ENCODE measurements around the gene ELL. TPM values are rescaled to one million over a fixed set of nuclear protein-coding genes. Genes with fewer than 3 reads are reported as not detected.

The ELL gene
- total RNA-seq, 1 experiment from 2014 or later: 17.3 TPM

DNA sequence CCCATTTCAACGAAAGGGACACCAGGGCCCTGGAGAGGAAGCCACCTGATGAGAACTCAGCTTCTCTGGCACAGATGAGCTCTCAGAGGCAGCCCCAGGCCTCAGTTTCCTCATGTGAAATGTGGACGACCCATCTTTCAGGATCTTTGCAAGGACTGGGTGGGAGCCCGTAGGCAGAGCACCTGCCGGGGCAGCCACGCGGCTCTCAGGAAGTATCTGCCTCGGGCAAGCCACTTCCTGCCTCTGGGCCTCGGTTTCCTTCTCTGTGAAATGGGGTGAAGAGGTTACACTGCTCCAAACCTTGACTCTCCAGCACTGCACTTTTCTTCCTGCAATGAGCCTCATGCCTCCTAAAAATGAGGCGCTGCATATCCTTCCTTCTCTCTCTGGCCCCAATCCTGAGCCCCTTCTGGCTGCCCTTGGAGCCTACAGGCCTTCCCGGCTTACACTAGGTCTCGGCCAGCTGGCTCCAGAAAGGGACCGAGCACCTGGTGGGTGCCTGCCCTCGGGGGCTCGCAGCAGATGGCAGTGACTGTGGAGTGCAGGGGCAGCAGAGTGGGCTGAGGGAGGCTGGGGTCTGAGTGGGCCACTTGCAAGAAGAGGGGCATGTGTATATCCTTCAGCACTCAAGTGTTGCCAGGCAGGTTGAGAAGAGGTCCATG lies 99.2 kb downstream of the ELL start:
- DNase-seq (ENCODE audit: low spot score): no peak
- no peaks in the 10 kb centered on the region for H3K9me3 Mint-ChIP-seq
- H3K27me3 Mint-ChIP-seq (ENCODE audit: low read depth): peaks cover 28% of the 10 kb centered on the region
- ChIA-PET CTCF (interaction anchor here (0.8 to 3.5 kb wide), 6 partner anchors 12 to 150 kb away, joined by 3 to 15 read pairs (median 5); partner anchors contain the start of gene JUND), POLR2A (no interaction called here)
- no peak overlapping the region for H3K27ac Mint-ChIP-seq
- ATAC-seq: no peak
- TF ChIP-seq, protein P1, sequence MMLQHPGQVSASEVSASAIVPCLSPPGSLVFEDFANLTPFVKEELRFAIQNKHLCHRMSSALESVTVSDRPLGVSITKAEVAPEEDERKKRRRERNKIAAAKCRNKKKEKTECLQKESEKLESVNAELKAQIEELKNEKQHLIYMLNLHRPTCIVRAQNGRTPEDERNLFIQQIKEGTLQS (CRISPR knock-in tag; conservative IDR thresholded peaks at IDR 0.05): no peak
- no peak for TF ChIP-seq CREM (CRISPR knock-in tag; IDR thresholded peaks at IDR 0.05)
- TF ChIP-seq, protein P2, sequence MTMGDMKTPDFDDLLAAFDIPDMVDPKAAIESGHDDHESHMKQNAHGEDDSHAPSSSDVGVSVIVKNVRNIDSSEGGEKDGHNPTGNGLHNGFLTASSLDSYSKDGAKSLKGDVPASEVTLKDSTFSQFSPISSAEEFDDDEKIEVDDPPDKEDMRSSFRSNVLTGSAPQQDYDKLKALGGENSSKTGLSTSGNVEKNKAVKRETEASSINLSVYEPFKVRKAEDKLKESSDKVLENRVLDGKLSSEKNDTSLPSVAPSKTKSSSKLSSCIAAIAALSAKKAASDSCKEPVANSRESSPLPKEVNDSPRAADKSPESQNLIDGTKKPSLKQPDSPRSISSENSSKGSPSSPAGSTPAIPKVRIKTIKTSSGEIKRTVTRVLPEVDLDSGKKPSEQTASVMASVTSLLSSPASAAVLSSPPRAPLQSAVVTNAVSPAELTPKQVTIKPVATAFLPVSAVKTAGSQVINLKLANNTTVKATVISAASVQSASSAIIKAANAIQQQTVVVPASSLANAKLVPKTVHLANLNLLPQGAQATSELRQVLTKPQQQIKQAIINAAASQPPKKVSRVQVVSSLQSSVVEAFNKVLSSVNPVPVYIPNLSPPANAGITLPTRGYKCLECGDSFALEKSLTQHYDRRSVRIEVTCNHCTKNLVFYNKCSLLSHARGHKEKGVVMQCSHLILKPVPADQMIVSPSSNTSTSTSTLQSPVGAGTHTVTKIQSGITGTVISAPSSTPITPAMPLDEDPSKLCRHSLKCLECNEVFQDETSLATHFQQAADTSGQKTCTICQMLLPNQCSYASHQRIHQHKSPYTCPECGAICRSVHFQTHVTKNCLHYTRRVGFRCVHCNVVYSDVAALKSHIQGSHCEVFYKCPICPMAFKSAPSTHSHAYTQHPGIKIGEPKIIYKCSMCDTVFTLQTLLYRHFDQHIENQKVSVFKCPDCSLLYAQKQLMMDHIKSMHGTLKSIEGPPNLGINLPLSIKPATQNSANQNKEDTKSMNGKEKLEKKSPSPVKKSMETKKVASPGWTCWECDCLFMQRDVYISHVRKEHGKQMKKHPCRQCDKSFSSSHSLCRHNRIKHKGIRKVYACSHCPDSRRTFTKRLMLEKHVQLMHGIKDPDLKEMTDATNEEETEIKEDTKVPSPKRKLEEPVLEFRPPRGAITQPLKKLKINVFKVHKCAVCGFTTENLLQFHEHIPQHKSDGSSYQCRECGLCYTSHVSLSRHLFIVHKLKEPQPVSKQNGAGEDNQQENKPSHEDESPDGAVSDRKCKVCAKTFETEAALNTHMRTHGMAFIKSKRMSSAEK (CRISPR knock-in tag; IDR thresholded peaks at IDR 0.05; ENCODE audit: borderline replicate concordance): no peak
- no peak for TF ChIP-seq FOXK1 (CRISPR knock-in tag; IDR thresholded peaks at IDR 0.05)
- no peak for TF ChIP-seq RELA (CRISPR knock-in tag; IDR thresholded peaks at IDR 0.05; ENCODE audit: borderline replicate concordance)
- TF ChIP-seq, protein P3, sequence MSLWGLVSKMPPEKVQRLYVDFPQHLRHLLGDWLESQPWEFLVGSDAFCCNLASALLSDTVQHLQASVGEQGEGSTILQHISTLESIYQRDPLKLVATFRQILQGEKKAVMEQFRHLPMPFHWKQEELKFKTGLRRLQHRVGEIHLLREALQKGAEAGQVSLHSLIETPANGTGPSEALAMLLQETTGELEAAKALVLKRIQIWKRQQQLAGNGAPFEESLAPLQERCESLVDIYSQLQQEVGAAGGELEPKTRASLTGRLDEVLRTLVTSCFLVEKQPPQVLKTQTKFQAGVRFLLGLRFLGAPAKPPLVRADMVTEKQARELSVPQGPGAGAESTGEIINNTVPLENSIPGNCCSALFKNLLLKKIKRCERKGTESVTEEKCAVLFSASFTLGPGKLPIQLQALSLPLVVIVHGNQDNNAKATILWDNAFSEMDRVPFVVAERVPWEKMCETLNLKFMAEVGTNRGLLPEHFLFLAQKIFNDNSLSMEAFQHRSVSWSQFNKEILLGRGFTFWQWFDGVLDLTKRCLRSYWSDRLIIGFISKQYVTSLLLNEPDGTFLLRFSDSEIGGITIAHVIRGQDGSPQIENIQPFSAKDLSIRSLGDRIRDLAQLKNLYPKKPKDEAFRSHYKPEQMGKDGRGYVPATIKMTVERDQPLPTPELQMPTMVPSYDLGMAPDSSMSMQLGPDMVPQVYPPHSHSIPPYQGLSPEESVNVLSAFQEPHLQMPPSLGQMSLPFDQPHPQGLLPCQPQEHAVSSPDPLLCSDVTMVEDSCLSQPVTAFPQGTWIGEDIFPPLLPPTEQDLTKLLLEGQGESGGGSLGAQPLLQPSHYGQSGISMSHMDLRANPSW (CRISPR knock-in tag; conservative IDR thresholded peaks at IDR 0.05; ENCODE audit: low read depth): no peak
- TF ChIP-seq ZNF396 (CRISPR knock-in tag; IDR thresholded peaks at IDR 0.05; ENCODE audit: borderline replicate concordance): no peak
- TF ChIP-seq, protein P4, sequence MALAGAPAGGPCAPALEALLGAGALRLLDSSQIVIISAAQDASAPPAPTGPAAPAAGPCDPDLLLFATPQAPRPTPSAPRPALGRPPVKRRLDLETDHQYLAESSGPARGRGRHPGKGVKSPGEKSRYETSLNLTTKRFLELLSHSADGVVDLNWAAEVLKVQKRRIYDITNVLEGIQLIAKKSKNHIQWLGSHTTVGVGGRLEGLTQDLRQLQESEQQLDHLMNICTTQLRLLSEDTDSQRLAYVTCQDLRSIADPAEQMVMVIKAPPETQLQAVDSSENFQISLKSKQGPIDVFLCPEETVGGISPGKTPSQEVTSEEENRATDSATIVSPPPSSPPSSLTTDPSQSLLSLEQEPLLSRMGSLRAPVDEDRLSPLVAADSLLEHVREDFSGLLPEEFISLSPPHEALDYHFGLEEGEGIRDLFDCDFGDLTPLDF (CRISPR knock-in tag; IDR thresholded peaks at IDR 0.05): no peak
- TF ChIP-seq, protein P5, sequence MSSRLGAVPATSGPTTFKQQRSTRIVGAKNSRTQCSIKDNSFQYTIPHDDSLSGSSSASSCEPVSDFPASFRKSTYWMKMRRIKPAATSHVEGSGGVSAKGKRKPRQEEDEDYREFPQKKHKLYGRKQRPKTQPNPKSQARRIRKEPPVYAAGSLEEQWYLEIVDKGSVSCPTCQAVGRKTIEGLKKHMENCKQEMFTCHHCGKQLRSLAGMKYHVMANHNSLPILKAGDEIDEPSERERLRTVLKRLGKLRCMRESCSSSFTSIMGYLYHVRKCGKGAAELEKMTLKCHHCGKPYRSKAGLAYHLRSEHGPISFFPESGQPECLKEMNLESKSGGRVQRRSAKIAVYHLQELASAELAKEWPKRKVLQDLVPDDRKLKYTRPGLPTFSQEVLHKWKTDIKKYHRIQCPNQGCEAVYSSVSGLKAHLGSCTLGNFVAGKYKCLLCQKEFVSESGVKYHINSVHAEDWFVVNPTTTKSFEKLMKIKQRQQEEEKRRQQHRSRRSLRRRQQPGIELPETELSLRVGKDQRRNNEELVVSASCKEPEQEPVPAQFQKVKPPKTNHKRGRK (CRISPR knock-in tag; IDR thresholded peaks at IDR 0.05; ENCODE audit: borderline replicate concordance): no peak
- no peak for TF ChIP-seq ETV6 (CRISPR knock-in tag; IDR thresholded peaks at IDR 0.05)
- no peak for TF ChIP-seq RORB (CRISPR knock-in tag; IDR thresholded peaks at IDR 0.05)
- no peak for TF ChIP-seq ZNF121 (CRISPR knock-in tag; IDR thresholded peaks at IDR 0.05)
- TF ChIP-seq, protein P6, sequence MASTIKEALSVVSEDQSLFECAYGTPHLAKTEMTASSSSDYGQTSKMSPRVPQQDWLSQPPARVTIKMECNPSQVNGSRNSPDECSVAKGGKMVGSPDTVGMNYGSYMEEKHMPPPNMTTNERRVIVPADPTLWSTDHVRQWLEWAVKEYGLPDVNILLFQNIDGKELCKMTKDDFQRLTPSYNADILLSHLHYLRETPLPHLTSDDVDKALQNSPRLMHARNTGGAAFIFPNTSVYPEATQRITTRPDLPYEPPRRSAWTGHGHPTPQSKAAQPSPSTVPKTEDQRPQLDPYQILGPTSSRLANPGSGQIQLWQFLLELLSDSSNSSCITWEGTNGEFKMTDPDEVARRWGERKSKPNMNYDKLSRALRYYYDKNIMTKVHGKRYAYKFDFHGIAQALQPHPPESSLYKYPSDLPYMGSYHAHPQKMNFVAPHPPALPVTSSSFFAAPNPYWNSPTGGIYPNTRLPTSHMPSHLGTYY (CRISPR knock-in tag; IDR thresholded peaks at IDR 0.05): no peak
- TF ChIP-seq, protein P7, sequence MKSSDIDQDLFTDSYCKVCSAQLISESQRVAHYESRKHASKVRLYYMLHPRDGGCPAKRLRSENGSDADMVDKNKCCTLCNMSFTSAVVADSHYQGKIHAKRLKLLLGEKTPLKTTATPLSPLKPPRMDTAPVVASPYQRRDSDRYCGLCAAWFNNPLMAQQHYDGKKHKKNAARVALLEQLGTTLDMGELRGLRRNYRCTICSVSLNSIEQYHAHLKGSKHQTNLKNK (CRISPR knock-in tag; IDR thresholded peaks at IDR 0.05): no peak
- TF ChIP-seq ZNF416 (CRISPR knock-in tag; IDR thresholded peaks at IDR 0.05): no peak
- TF ChIP-seq, protein P8, sequence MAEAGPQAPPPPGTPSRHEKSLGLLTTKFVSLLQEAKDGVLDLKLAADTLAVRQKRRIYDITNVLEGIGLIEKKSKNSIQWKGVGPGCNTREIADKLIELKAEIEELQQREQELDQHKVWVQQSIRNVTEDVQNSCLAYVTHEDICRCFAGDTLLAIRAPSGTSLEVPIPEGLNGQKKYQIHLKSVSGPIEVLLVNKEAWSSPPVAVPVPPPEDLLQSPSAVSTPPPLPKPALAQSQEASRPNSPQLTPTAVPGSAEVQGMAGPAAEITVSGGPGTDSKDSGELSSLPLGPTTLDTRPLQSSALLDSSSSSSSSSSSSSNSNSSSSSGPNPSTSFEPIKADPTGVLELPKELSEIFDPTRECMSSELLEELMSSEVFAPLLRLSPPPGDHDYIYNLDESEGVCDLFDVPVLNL (CRISPR knock-in tag; IDR thresholded peaks at IDR 0.05; ENCODE audit: borderline replicate concordance, low read depth): no peak
- TF ChIP-seq ESRRA (CRISPR knock-in tag; IDR thresholded peaks at IDR 0.05; ENCODE audit: borderline replicate concordance): no peak
- no peak for TF ChIP-seq ELF4 (CRISPR knock-in tag; IDR thresholded peaks at IDR 0.05; ENCODE audit: low read depth)
- H3K36me3 Mint-ChIP-seq: no peaks in the 10 kb centered on the region
- H3K4me3 Mint-ChIP-seq: no peak overlapping the region
- H3K4me1 Mint-ChIP-seq: peaks cover 29% of the 10 kb centered on the region
